GM19455 (cell line): ENCODE results near the gene ZBTB5.
"Not testable (repeated sequence)": the region's sequence is repeated elsewhere in the genome, so short reads cannot be mapped to it uniquely, and the experiment has no call there.

Source experiments
- ATAC-seq: cut with Tn5 transposase; IDR thresholded peaks from one replicate; pipeline ENCODE4 v1.9.1; 2021; ENCODE audit not compliant: unreplicated experiment

The ZBTB5 gene

GRCh38 chr9:37426431-37426830 is 38.8 kb downstream of the ZBTB5 start:
- not testable (repeated sequence) for ATAC-seq

- no peak for ATAC-seq
Observed at GRCh38 chr9:37425298-37425752, 39.9 kb downstream of the ZBTB5 start.

- no peak for ATAC-seq
Observed at GRCh38 chr9:37424686-37425297, 40.5 kb downstream of the ZBTB5 start.

- no peak for ATAC-seq
Observed at GRCh38 chr9:37424204-37424685, 41.0 kb downstream of the ZBTB5 start.

- no peak for ATAC-seq
Observed at GRCh38 chr9:37423508-37423907, 41.7 kb downstream of the ZBTB5 start.

- ATAC-seq = peak; percentile 95
Observed at GRCh38 chr9:37422289-37423104, 42.8 kb downstream of the ZBTB5 start, which contains the start of gene GRHPR. GRHPR (plus strand) TSS chr9:37422696; CDS start chr9:37422751, 55 bp downstream.

DNA sequence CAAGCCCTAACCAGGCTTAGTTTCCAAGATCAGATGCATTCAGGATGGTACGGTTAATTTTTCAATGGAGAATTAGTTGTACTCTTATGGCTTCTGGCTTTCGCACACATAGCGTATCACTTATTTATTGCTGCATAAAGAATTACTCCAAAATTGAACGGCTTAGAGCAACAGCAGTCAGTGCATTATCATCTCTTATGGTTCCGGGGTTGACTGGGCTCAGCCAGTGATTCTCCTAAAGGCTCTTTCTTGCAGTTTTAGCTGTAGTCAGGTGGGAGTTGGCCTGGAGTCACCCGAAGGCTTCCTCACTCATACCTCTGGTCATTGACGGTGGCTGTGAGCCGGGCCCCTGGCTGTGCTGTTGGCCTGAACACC is 43.3 kb downstream of the ZBTB5 start:
- ATAC-seq = no peak

- no peak for ATAC-seq
Observed at GRCh38 chr9:37420271-37421215, 44.7 kb downstream of the ZBTB5 start.

- no peak for ATAC-seq
Observed at GRCh38 chr9:37419204-37419603, 46.0 kb downstream of the ZBTB5 start.

- no peak for ATAC-seq
Observed at GRCh38 chr9:37417857-37418618, 47.2 kb downstream of the ZBTB5 start.

GRCh38 chr9:37417252-37417803 is 47.9 kb downstream of the ZBTB5 start:
- no peak for ATAC-seq

GRCh38 chr9:37415011-37415719 is 50.1 kb downstream of the ZBTB5 start:
- ATAC-seq = no peak

- no peak for ATAC-seq
Observed at GRCh38 chr9:37414503-37414943, 50.7 kb downstream of the ZBTB5 start.

GRCh38 chr9:37413311-37413710 is 51.9 kb downstream of the ZBTB5 start:
- ATAC-seq = no peak

GRCh38 chr9:37412431-37413151 is 52.7 kb downstream of the ZBTB5 start:
- ATAC-seq = no peak

- ATAC-seq = no peak
Observed at GRCh38 chr9:37410969-37411785, 54.1 kb downstream of the ZBTB5 start.

- no peak for ATAC-seq
Observed at GRCh38 chr9:37410354-37410861, 54.8 kb downstream of the ZBTB5 start.
